ENCODE data around the gene NEU1. TPM values are rescaled to one million over a fixed set of nuclear protein-coding genes. Genes with fewer than 3 reads are reported as not detected.

NEU1 gene
- polyA plus RNA-seq, 1 donor = 66.3 TPM

GRCh38 chr6:31896856-31897611 lies 34.4 kb upstream of the NEU1 start:
- DNase-seq = no peak

DNA sequence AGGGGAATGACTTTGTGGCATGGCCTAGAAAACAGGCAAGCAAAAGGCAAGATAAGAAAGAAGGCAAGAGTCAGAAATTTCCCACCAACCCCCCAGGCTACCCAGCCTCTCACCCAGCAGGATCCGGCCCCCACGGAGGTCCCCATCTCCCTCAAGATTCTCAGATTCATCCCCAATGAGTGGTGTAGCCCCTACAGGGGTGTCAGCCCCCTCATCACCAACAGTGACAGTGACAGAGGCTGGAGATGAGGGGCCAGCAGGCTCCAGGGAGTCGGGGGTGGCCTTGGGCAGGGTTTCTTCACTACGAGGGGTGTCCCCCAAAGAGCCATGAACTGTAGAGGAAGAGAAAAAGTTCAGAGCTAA lies 33.9 kb upstream of the NEU1 start:
- DNase-seq = no peak

- no peak for DNase-seq
These were observed 30.2 kb upstream of the NEU1 start for GRCh38 chr6:31892821-31893220.

- no peak for DNase-seq
These were observed 26.8 kb upstream of the NEU1 start for GRCh38 chr6:31889331-31889972.

- no peak for DNase-seq
These were observed 25.9 kb upstream of the NEU1 start for GRCh38 chr6:31888276-31889258.

- no peak for DNase-seq
These were observed 24.8 kb upstream of the NEU1 start for GRCh38 chr6:31887173-31888007.

GRCh38 chr6:31886541-31886991 lies 23.9 kb upstream of the NEU1 start:
- no peak for DNase-seq

- no peak for DNase-seq
These were observed 22.0 kb upstream of the NEU1 start for GRCh38 chr6:31884528-31885035.

- DNase-seq = no peak
These were observed 21.1 kb upstream of the NEU1 start for GRCh38 chr6:31883676-31884075.

DNA sequence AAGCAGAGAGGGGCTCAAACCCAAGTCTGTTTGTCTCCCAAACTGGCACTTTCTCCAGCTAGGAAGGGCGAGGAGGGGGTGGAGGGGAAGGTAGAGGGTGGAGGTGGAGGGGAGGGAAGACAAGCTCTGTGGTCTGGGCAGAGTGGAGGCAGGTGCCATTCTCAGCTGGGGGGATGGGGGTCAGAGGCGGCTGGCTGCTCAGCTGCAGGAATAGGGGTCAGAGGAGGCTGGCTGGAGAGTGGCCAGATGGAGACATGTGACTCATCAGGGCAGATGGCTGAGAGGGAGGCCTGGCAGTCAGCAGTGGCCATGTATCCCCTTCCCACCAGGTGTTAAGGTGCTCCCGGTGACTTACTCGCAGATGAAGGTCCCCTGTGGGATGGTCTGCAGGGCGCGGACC lies 19.7 kb upstream of the NEU1 start:
- no peak for DNase-seq

GRCh38 chr6:31881136-31881859 lies 18.7 kb upstream of the NEU1 start:
- no peak for DNase-seq

DNA sequence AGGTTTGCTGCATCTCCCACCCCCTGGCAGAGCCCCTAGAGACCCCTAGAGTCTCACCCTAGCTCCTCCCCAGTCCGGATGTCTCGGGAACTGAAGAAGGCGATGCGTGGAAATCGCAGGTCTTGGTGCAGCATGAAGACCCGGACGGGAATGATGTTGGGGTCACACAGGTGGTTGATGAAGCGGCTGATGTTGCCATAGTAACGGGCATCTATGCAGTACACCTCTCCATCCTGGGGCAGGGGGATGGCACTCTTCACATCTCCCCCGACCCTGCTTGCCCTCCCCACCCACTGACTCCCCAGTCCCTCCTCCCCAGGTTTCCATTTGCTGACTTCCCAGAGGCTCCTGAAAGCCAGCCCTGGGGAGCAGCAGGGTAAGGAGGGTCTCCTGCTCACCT lies 18.0 kb upstream of the NEU1 start:
- no peak for DNase-seq

DNA sequence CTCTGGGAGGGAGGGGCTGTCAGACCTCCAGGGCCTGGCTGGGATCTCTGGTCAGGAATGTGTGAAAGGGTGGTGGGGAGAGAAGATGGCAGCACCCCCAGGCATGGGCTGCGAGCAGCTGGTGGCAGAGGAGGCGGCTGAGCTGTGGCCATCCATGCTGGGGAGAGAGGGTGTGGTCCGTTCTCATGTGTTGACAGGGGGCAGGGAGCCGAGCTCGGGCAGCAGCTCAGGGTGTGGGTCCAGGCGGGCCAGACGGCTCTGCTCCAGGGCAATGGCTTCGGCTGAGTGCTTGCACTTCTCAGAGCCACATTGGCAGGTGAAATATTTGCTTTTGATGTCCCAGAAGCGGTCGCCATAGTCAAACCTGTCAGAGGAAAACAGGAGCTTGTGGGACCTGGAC lies 17.3 kb upstream of the NEU1 start:
- no peak for DNase-seq

DNA sequence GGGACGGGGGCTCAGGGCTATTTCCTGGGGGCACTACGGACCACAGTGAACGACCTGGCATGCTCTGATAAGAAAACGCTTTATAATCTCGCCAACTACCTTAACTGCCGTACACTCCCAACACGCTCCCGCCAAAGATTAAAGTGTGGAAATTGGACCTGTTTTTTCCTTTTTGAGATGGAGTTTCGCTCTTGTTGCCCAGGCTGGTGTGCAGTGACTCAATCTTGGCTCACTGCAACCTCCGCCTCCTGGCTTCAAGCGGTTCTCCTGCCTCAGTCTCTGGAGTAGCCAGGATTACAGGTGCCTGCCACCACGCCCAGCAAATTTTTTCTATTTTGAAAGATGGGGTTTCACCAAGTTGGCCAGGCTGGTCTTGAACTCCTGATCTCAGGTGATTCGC lies 16.5 kb upstream of the NEU1 start:
- DNase-seq = no peak

GRCh38 chr6:31878726-31879125 lies 16.1 kb upstream of the NEU1 start, which contains the start of gene SLC44A4:
Gene SLC44A4 (minus strand): TSS chr6:31878997. CDS start chr6:31878980, 17 bp downstream.
- no peak for DNase-seq

DNA sequence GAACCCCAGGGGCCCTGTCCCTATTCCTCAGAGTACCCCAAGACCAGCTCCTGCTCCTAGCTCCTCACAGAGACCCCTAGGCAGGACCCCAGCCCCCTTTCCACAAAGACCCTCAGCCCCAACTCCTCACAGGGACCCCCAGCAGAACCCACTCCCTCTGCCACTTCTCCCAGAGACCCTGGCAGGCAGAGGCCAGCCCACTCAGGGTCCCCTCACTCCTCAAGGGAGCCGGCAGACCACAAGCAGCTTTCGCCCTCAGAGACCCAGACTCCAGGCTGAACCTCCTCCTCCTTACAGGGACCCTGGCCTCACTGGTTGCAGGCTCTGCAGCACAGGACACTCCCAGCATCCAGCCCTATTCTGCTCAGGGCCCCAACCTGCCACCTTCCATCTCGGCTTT lies 15.6 kb upstream of the NEU1 start:
- DNase-seq = no peak

- DNase-seq = no peak
These were observed 15.1 kb upstream of the NEU1 start for GRCh38 chr6:31877651-31878161.

DNA sequence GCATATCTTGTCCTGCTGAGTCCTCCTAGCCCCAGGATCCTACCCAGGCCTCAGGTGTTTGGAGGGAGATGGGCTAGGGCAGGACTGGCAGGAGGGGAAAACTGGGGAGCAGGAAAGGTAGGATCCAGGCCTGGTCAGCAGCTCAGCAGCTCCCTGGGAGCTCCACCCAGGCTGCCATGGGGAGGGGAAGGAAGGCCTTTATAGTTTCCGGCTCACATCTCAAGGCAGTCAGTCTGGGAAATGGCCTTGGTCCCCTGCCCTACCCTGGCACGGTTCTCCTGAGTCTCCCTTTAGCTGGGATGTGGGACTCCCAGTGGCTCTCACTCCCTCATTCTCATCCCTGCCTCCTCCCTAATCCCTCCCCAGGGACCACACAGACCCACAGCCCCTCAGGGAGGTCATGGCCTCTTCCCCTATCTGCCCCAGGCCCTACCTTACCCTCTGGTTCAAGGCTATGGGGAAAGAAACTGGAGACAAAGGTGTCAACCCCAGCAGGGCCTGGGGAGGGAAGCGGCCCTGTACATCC lies 14.6 kb upstream of the NEU1 start:
- no peak for DNase-seq

DNA sequence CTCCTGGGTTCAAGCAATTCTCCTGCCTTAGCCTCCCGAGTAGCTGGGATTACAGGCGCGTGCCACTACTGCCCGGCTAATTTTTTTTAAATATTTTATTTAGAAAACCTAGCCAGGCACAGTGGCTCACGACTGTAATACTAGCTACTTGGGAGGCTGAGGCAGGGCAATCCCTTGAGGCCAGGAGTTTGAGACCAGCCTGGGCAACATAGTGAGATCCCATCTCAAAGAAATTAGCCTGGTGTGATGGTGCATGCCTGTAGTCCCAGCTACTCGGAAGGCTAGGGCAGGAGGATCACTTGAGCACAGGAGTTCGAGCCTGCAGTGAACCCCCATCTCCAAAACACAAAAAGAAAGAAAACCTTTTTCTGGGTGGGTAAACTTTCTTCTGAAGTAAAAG lies 13.7 kb upstream of the NEU1 start:
- DNase-seq = no peak

- DNase-seq = no peak
These were observed 13.3 kb upstream of the NEU1 start for GRCh38 chr6:31875877-31876276.
